Liver (tissue), 9 donors: Measurements from ENCODE around the gene OR9A4. TPM values are rescaled to one million over a fixed set of nuclear protein-coding genes. Genes with fewer than 3 reads are reported as not detected.

ENCODE experiments used
- DNase-seq: peaks from one replicate; pipeline ENCODE4 v3.0.0-alpha.2; 2017; ENCODE audit warnings: low spot score
- H3K27ac ChIP-seq, 2 donors: one replicate each; pipeline ENCODE4 v1.7.0; 2013; ENCODE audit warnings: inconsistent platforms in 2 of 2, low read length in 2 of 2, control low read depth in 1 of 2, low read depth in 1 of 2, mild to moderate bottlenecking in 1 of 2
- H3K27me3 ChIP-seq, 4 donors: one replicate each; pipeline versions ENCODE4 v1.6.1 to v1.7.0; 2013; ENCODE audit warnings: low read length in 3 of 4, inconsistent platforms in 1 of 4, mild to moderate bottlenecking in 1 of 4, moderate library complexity in 1 of 4; ENCODE audit not compliant: control insufficient read depth in 4 of 4, insufficient read depth in 4 of 4
- H3K36me3 ChIP-seq, 4 donors: one replicate each; pipeline versions ENCODE4 v1.6.1 to v1.7.0; 2013; ENCODE audit warnings: low read length in 3 of 4, mild to moderate bottlenecking in 3 of 4, low read depth in 1 of 4, moderate library complexity in 1 of 4; ENCODE audit not compliant: control insufficient read depth in 4 of 4, insufficient read depth in 3 of 4
- H3K4me1 ChIP-seq, 4 donors: one replicate each; pipeline versions ENCODE4 v1.6.1 to v1.7.0; 2013; ENCODE audit warnings: low read length in 3 of 4, mild to moderate bottlenecking in 3 of 4, moderate library complexity in 1 of 4; ENCODE audit not compliant: control insufficient read depth in 4 of 4, insufficient read depth in 4 of 4
- H3K4me3 ChIP-seq, 3 donors: one replicate each; pipeline versions ENCODE4 v1.6.1 to v1.7.0; 2013; ENCODE audit warnings: low read length in 3 of 3, control low read depth in 1 of 3, low read depth in 1 of 3, mild to moderate bottlenecking in 1 of 3
- H3K9ac ChIP-seq, 2 donors: one replicate each; pipeline ENCODE4 v1.7.0; 2013; ENCODE audit warnings: low read length in 2 of 2, mild to moderate bottlenecking in 2 of 2, moderate library complexity in 2 of 2, control low read depth in 1 of 2, low read depth in 1 of 2
- H3K9me3 ChIP-seq, 4 donors: one replicate each; pipeline versions ENCODE4 v1.6.1 to v1.7.0; 2013; ENCODE audit warnings: low read length in 3 of 4; ENCODE audit not compliant: control insufficient read depth in 4 of 4
- ATF3 ChIP-seq: IDR thresholded peaks from 2 replicates; pipeline ENCODE4 v1.6.1; 2016; ENCODE audit warnings: antibody characterized with exemption
- EGR1 ChIP-seq, 2 donors: IDR thresholded peaks; 2 replicates each; pipeline ENCODE4 v1.6.1; 2016 to 2018; ENCODE audit warnings: antibody characterized with exemption in 2 of 2, low read depth in 2 of 2
- FOXA1 ChIP-seq: IDR thresholded peaks from 2 replicates; pipeline ENCODE4 v1.6.1; 2016; ENCODE audit warnings: antibody characterized with exemption
- FOXA2 ChIP-seq: IDR thresholded peaks from 2 replicates; pipeline ENCODE4 v1.6.1; 2016; ENCODE audit warnings: antibody characterized with exemption
- GABPA ChIP-seq, 2 donors: IDR thresholded peaks in 1 of 2; conservative IDR thresholded peaks in 1 of 2; 2 replicates each; pipeline ENCODE4 v1.6.1; 2016; ENCODE audit warnings: antibody characterized with exemption in 2 of 2, mild to moderate bottlenecking in 1 of 2, moderate library complexity in 1 of 2
- HNF4A ChIP-seq, 2 donors: conservative IDR thresholded peaks; 2 replicates each; pipeline ENCODE4 v1.6.1; 2016; ENCODE audit warnings: antibody characterized with exemption in 2 of 2, mild to moderate bottlenecking in 2 of 2
- HNF4G ChIP-seq: IDR thresholded peaks from 2 replicates; pipeline ENCODE4 v1.6.1; 2016; ENCODE audit warnings: antibody characterized with exemption
- JUND ChIP-seq, 2 donors: IDR thresholded peaks; 2 replicates each; pipeline ENCODE4 v1.6.1; 2016; ENCODE audit warnings: antibody characterized with exemption in 2 of 2
- MAX ChIP-seq: IDR thresholded peaks from 2 replicates; pipeline ENCODE4 v1.6.1; 2016; ENCODE audit warnings: antibody characterized with exemption
- RAD21 ChIP-seq, 2 donors: IDR thresholded peaks; 2 replicates each; pipeline ENCODE4 v1.6.1; 2016; ENCODE audit warnings: antibody characterized with exemption in 2 of 2, mild to moderate bottlenecking in 2 of 2
- SP1 ChIP-seq: IDR thresholded peaks from 2 replicates; pipeline ENCODE4 v1.6.1; 2018; ENCODE audit warnings: antibody characterized with exemption, mild to moderate bottlenecking
- TAF1 ChIP-seq: conservative IDR thresholded peaks from 2 replicates; pipeline ENCODE4 v1.6.1; 2016; ENCODE audit warnings: antibody characterized with exemption, mild to moderate bottlenecking
- YY1 ChIP-seq: IDR thresholded peaks from 2 replicates; pipeline ENCODE4 v1.6.1; 2016; ENCODE audit warnings: antibody characterized with exemption, mild to moderate bottlenecking
- WGBS: extraction: QIAGEN DNeasy Blood & Tissue Kit; methylation state at CpG from one replicate; pipeline ENCODE4 v1.1.7; 2013; 5-methylcytosine and 5-hydroxymethylcytosine counted together
- polyA plus RNA-seq, 2 donors: library from polyadenylated mRNA; stranded (reverse) in 1 of 2; unstranded in 1 of 2; fragments of 200-250 nt in 1 of 2; fragments of >200 nt in 1 of 2; fragmentation: Nextera tagmentation in 1 of 2; extraction: Ambion mirVana in 1 of 2; gene quantifications; one replicate each; pipeline versions ENCODE4 v1.2.1 to v1.2.3, GENCODE V29; 2013 to 2015
- total RNA-seq, 2 donors: library from RNA; depleted of rRNA; stranded (reverse); fragments of >200 nt; gene quantifications; one replicate each; pipeline ENCODE4 v1.2.3, GENCODE V29; 2014
- TF ChIP-seq, protein P1 (sequence below): fragments of 150-350 bp; IDR thresholded peaks from 2 replicates; pipeline ENCODE4 v1.5.1; 2017; ENCODE audit warnings: improper control_type of control experiment, low read depth, low read length; ENCODE audit not compliant: missing input control
- TF ChIP-seq, protein P2 (sequence below): IDR thresholded peaks from 2 replicates; pipeline ENCODE4 v1.6.1; 2016; ENCODE audit warnings: antibody characterized with exemption, mild to moderate bottlenecking
- TF ChIP-seq, protein P3 (sequence below): IDR thresholded peaks from 2 replicates; pipeline ENCODE4 v1.6.1; 2016; ENCODE audit warnings: antibody characterized with exemption
- donor health status: healthy.
- donor health status: healthy.
- donor health status: healthy.
- donor health status: healthy.
- donor health status: healthy.

The OR9A4 gene
- total and polyA plus RNA-seq, 4 donors = 0.09 to 0.25 TPM; not detected in 2

GRCh38 chr7:141960687-141961422 lies 44.7 kb downstream of the OR9A4 start:
- WGBS = 78% methylated on average over 3 of the region's 3 CpGs
- TF ChIP-seq RAD21 (IDR thresholded peaks at IDR 0.05) = no peak
- no peak for TF ChIP-seq SP1
- TF ChIP-seq HNF4A (conservative IDR thresholded peaks at IDR 0.05) = no peak
- no peak for TF ChIP-seq FOXA2
- TF ChIP-seq TAF1 = no peak
- TF ChIP-seq MAX = no peak
- TF ChIP-seq FOXA1 = no peak
- TF ChIP-seq, protein P1, sequence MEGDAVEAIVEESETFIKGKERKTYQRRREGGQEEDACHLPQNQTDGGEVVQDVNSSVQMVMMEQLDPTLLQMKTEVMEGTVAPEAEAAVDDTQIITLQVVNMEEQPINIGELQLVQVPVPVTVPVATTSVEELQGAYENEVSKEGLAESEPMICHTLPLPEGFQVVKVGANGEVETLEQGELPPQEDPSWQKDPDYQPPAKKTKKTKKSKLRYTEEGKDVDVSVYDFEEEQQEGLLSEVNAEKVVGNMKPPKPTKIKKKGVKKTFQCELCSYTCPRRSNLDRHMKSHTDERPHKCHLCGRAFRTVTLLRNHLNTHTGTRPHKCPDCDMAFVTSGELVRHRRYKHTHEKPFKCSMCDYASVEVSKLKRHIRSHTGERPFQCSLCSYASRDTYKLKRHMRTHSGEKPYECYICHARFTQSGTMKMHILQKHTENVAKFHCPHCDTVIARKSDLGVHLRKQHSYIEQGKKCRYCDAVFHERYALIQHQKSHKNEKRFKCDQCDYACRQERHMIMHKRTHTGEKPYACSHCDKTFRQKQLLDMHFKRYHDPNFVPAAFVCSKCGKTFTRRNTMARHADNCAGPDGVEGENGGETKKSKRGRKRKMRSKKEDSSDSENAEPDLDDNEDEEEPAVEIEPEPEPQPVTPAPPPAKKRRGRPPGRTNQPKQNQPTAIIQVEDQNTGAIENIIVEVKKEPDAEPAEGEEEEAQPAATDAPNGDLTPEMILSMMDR = no peak
- TF ChIP-seq, protein P2, sequence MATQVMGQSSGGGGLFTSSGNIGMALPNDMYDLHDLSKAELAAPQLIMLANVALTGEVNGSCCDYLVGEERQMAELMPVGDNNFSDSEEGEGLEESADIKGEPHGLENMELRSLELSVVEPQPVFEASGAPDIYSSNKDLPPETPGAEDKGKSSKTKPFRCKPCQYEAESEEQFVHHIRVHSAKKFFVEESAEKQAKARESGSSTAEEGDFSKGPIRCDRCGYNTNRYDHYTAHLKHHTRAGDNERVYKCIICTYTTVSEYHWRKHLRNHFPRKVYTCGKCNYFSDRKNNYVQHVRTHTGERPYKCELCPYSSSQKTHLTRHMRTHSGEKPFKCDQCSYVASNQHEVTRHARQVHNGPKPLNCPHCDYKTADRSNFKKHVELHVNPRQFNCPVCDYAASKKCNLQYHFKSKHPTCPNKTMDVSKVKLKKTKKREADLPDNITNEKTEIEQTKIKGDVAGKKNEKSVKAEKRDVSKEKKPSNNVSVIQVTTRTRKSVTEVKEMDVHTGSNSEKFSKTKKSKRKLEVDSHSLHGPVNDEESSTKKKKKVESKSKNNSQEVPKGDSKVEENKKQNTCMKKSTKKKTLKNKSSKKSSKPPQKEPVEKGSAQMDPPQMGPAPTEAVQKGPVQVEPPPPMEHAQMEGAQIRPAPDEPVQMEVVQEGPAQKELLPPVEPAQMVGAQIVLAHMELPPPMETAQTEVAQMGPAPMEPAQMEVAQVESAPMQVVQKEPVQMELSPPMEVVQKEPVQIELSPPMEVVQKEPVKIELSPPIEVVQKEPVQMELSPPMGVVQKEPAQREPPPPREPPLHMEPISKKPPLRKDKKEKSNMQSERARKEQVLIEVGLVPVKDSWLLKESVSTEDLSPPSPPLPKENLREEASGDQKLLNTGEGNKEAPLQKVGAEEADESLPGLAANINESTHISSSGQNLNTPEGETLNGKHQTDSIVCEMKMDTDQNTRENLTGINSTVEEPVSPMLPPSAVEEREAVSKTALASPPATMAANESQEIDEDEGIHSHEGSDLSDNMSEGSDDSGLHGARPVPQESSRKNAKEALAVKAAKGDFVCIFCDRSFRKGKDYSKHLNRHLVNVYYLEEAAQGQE = no peak
- TF ChIP-seq, protein P3, sequence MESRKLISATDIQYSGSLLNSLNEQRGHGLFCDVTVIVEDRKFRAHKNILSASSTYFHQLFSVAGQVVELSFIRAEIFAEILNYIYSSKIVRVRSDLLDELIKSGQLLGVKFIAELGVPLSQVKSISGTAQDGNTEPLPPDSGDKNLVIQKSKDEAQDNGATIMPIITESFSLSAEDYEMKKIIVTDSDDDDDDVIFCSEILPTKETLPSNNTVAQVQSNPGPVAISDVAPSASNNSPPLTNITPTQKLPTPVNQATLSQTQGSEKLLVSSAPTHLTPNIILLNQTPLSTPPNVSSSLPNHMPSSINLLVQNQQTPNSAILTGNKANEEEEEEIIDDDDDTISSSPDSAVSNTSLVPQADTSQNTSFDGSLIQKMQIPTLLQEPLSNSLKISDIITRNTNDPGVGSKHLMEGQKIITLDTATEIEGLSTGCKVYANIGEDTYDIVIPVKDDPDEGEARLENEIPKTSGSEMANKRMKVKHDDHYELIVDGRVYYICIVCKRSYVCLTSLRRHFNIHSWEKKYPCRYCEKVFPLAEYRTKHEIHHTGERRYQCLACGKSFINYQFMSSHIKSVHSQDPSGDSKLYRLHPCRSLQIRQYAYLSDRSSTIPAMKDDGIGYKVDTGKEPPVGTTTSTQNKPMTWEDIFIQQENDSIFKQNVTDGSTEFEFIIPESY = no peak
- no peak for TF ChIP-seq EGR1 (IDR thresholded peaks at IDR 0.05; ENCODE audit: low read depth in 2 of 2)
- TF ChIP-seq JUND (IDR thresholded peaks at IDR 0.05) = no peak
- no peak for TF ChIP-seq ATF3
- TF ChIP-seq YY1 = no peak
- no peak for TF ChIP-seq GABPA (IDR thresholded peaks at IDR 0.05 in 1 of 2, conservative IDR thresholded peaks at IDR 0.05 in 1 of 2)
- no peak for TF ChIP-seq HNF4G
- H3K9ac ChIP-seq = no peak overlapping the region

More at GRCh38 chr7:141960687-141961422, 44.7 kb downstream of the OR9A4 start:
- no peak overlapping the region for H3K4me3 ChIP-seq
- H3K36me3 ChIP-seq = no peaks in the 10 kb centered on the region
- H3K27ac ChIP-seq = no peak overlapping the region
- no peak for DNase-seq
- H3K27me3 ChIP-seq = no peaks in the 10 kb centered on the region
- no peaks in the 10 kb centered on the region for H3K4me1 ChIP-seq
- no peaks in the 10 kb centered on the region for H3K9me3 ChIP-seq

Other genes with a start within 250 kb of the OR9A4 start
- gene DENND11, start 214.2 kb upstream of the OR9A4 start, total RNA-seq = 10 to 100 TPM; 15.9 to 48.4 TPM
- gene DENND11, start 214.2 kb upstream of the OR9A4 start, polyA plus RNA-seq = 1 to 10 TPM; 8.4 to 9.8 TPM
- not detected for gene WEE2, start 208.0 kb upstream of the OR9A4 start, total RNA-seq
- gene WEE2, start 208.0 kb upstream of the OR9A4 start, polyA plus RNA-seq = not detected
- 10 to 100 TPM; 68.0 to 70.0 TPM for gene SSBP1, start 178.0 kb upstream of the OR9A4 start, total RNA-seq
- 100 to 1,000 TPM in 1 of 2 donors, 10 to 100 TPM in 1; 90.2 to 147 TPM for gene SSBP1, start 178.0 kb upstream of the OR9A4 start, polyA plus RNA-seq
- gene TAS2R3, start 152.3 kb upstream of the OR9A4 start, total RNA-seq = 1 to 10 TPM in 1 of 2 donors, under 1 TPM in 1; 0.47 to 4.1 TPM
- not detected for gene TAS2R3, start 152.3 kb upstream of the OR9A4 start, polyA plus RNA-seq
- gene TAS2R4, start 139.7 kb upstream of the OR9A4 start, total RNA-seq = 1 to 10 TPM in 1 of 2 donors, under 1 TPM in 1; 0.42 to 3.2 TPM
- under 1 TPM in 1 of 2 donors, not detected in 1; 0.03 TPM for gene TAS2R4, start 139.7 kb upstream of the OR9A4 start, polyA plus RNA-seq
- 1 to 10 TPM in 1 of 2 donors, under 1 TPM in 1; 0.51 to 3.6 TPM for gene TAS2R5, start 126.2 kb upstream of the OR9A4 start, total RNA-seq
- gene TAS2R5, start 126.2 kb upstream of the OR9A4 start, polyA plus RNA-seq = under 1 TPM; 0.05 to 0.28 TPM
- not detected for gene PRSS37, start 74.9 kb upstream of the OR9A4 start, total RNA-seq
- gene PRSS37, start 74.9 kb upstream of the OR9A4 start, polyA plus RNA-seq = under 1 TPM in 1 of 2 donors, not detected in 1; 0.08 TPM
- 1 to 10 TPM in 1 of 2 donors, under 1 TPM in 1; 0.33 to 2.9 TPM for gene CLEC5A, start 30.6 kb downstream of the OR9A4 start, total RNA-seq
- gene CLEC5A, start 30.6 kb downstream of the OR9A4 start, polyA plus RNA-seq = under 1 TPM; 0.10 to 0.32 TPM
- gene TAS2R38, start 57.4 kb downstream of the OR9A4 start, total RNA-seq = not detected
- not detected for gene TAS2R38, start 57.4 kb downstream of the OR9A4 start, polyA plus RNA-seq
- gene MGAM, start 79.5 kb downstream of the OR9A4 start, total RNA-seq = 1 to 10 TPM; 1.5 to 3.8 TPM
- under 1 TPM; 0.11 to 0.55 TPM for gene MGAM, start 79.5 kb downstream of the OR9A4 start, polyA plus RNA-seq
- gene MGAM2, start 195.3 kb downstream of the OR9A4 start, total RNA-seq = under 1 TPM; 0.09 to 0.59 TPM
- gene MGAM2, start 195.3 kb downstream of the OR9A4 start, polyA plus RNA-seq = under 1 TPM; 0.09 to 0.13 TPM